Colonic mucosa (tissue), 4 donors: ENCODE data around the gene TANGO6. TPM values are rescaled to one million over a fixed set of nuclear protein-coding genes. Genes with fewer than 3 reads are reported as not detected.

ENCODE experiments used
- DNase-seq: peaks from one replicate; pipeline ENCODE4 v3.0.0-alpha.2; 2020
- H3K27ac ChIP-seq: fragments of 200-600 bp; one replicate; pipeline ENCODE4 v1.8.0; 2021
- H3K27me3 ChIP-seq: fragments of 200-600 bp; one replicate; pipeline ENCODE4 v1.8.0; 2021
- H3K36me3 ChIP-seq: fragments of 200-600 bp; one replicate; pipeline ENCODE4 v1.8.0; 2021
- H3K4me1 ChIP-seq: fragments of 200-600 bp; one replicate; pipeline ENCODE4 v1.8.0; 2021; ENCODE audit warnings: mild to moderate bottlenecking
- H3K4me3 ChIP-seq: fragments of 200-600 bp; one replicate; pipeline ENCODE4 v1.8.0; 2021
- H3K9ac ChIP-seq, 2 donors: one replicate each; pipeline ENCODE4 v1.7.0; 2013; ENCODE audit warnings: control low read depth in 2 of 2, low read depth in 2 of 2, low read length in 2 of 2
- H3K9me3 ChIP-seq: fragments of 200-600 bp; one replicate; pipeline ENCODE4 v1.8.0; 2021
- CTCF ChIP-seq: fragments of 200-600 bp; IDR thresholded peaks from one replicate; pipeline ENCODE4 v1.8.0; 2022; ENCODE audit warnings: antibody characterized with exemption, mild to moderate bottlenecking
- intact Hi-C: fragments of 100-400 bp; cut with DNase I; formaldehyde crosslinking; loops from one replicate; pipeline ENCODE4 v1.14.1; 2022
- total RNA-seq, 2 donors: library from RNA; stranded (reverse); fragmentation: NEBNext Ultra II Directional in 1 of 2; extraction: Animal tissue kit (Norgen Biotek cat#: 25700) in 1 of 2; gene quantifications; one replicate each; pipeline ENCODE4 v1.2.1, GENCODE V29; 2021
- donor health status: healthy.
- donor health status: DM: no; HTN: no; CAD: no.
- donor health status: DM: no; HTN: no; CAD: no.

Gene TANGO6
- total RNA-seq, 2 donors from 2014 or later: 6.6 to 10.1 TPM

- Histone ChIP-seq H3K27me3 (no peaks in the 10 kb centered on the region), H3K9me3 (no peaks in the 10 kb centered on the region), H3K9ac (no peak overlapping the region), H3K4me3 (no peak overlapping the region), H3K27ac (no peak overlapping the region), H3K4me1 (no peaks in the 10 kb centered on the region), H3K36me3 (no peaks in the 10 kb centered on the region)
- no peak for DNase-seq
- intact Hi-C loops: no loop called here
- TF ChIP-seq CTCF: no peak
Observed at GRCh38 chr16:68860978-68861892, 17.9 kb downstream of the TANGO6 start.

DNA sequence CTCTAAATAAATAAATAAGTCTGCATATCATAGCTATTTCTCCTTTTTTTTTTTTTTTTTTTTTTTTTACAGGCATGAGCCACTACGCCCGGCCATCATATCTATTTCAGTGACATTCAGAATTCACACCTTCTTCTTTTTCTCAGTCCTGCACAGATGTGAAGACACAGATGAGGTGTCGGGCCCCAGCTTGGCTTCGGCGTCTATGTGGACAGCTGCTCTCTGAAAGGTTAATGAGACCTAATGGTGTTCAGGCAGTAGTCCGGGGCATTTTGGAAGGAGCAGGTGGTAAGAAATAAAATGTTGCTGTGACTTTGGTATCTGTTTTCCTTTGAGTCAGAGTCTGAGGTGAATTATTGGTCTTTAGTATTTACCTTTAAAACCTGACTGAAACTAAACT is 23.6 kb downstream of the TANGO6 start:
- Histone ChIP-seq H3K27ac (no peak overlapping the region), H3K4me1 (no peaks in the 10 kb centered on the region), H3K9ac (no peak overlapping the region), H3K4me3 (no peak overlapping the region), H3K9me3 (no peaks in the 10 kb centered on the region), H3K27me3 (no peaks in the 10 kb centered on the region), H3K36me3 (no peaks in the 10 kb centered on the region)
- intact Hi-C loops: no loop called here
- no peak for TF ChIP-seq CTCF
- DNase-seq: no peak

GRCh38 chr16:68869492-68870088 is 26.3 kb downstream of the TANGO6 start:
- Histone ChIP-seq H3K4me3 (no peak overlapping the region), H3K27ac (no peak overlapping the region), H3K27me3 (no peaks in the 10 kb centered on the region), H3K4me1 (no peaks in the 10 kb centered on the region), H3K9me3 (no peaks in the 10 kb centered on the region), H3K36me3 (no peaks in the 10 kb centered on the region), H3K9ac (no peak overlapping the region)
- intact Hi-C loops: no loop called here
- TF ChIP-seq CTCF: no peak
- DNase-seq: no peak

DNA sequence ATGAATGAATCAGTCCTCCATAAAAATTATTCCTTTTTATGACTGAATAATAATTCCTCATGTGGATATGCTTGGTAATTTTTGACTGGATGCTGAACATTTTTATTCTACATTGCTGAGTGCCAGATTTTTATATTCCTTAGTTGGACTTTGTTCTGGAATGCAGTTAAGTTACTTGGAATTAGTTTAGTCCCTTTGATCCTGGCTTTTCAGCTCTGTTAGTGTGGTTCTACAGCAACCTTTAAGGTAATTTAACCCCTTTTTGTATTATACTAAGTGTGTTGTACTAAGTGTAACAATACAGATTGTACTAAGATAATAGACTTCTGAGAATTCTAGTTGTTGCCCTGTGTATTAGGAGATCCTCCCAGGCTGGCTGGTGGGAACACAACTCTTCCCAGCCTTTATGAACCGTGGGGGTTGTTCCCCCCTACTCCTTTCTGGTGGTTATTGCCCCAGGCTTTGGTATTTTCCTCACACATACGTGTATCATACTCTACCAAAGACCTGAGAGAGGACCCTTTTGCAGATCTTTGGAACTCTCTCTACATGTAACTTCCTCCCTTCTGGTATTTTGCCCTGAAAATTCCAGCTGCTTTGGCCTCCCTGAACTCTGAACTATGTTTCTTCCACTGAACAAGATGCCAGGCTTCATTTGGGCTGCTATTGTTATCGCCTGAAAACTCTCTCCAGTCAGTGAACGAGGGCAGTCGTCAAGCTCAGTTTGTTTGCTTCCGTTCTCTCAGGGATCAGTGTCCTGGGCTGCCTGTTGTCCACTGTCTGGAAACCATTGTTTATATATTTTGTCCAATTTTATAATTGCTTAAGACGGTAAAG is 30.5 kb downstream of the TANGO6 start:
- DNase-seq: no peak
- Histone ChIP-seq H3K27ac (peak overlapping the region; percentile 34), H3K9ac (no peak overlapping the region), H3K27me3 (no peaks in the 10 kb centered on the region), H3K4me1 (no peaks in the 10 kb centered on the region), H3K9me3 (no peaks in the 10 kb centered on the region), H3K36me3 (no peaks in the 10 kb centered on the region), H3K4me3 (no peak overlapping the region)
- intact Hi-C loops: no loop called here
- TF ChIP-seq CTCF: no peak

DNA sequence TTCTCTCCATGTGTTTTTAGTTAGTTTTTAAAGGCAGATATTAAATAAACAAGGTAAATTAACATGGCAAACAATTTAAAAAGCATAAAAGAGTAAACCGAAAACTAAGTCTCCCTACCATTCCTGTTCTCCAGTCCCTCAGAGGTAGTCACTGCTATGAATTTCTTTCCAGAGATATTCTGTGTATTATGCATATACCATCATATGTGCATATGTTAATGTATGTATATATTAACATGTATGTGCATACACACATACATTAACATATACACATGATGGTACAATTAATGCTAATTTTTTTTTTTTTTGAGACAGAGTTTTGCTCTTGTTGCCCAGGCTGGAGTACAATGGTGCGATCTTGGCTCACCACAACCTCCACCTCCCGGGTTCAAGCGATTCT is 32.5 kb downstream of the TANGO6 start:
- Histone ChIP-seq H3K27me3 (no peaks in the 10 kb centered on the region), H3K4me1 (no peaks in the 10 kb centered on the region), H3K27ac (no peak overlapping the region), H3K9ac (no peak overlapping the region), H3K9me3 (no peaks in the 10 kb centered on the region), H3K36me3 (no peaks in the 10 kb centered on the region), H3K4me3 (no peak overlapping the region)
- intact Hi-C loops: no loop called here
- no peak for TF ChIP-seq CTCF
- no peak for DNase-seq
